Trophoblast cell (in vitro differentiated cells and primary cell): ENCODE data around the gene DEPP1.

Source experiments
- DNase-seq, 2 donors: peaks; one replicate each; pipeline ENCODE4 v3.0.0-alpha.2; 2016
- H2AFZ ChIP-seq: 2 replicates; pipeline ENCODE4 v1.6.1; 2013; ENCODE audit warnings: low read length, moderate library complexity, mild to moderate bottlenecking; ENCODE audit not compliant: insufficient read depth, poor library complexity
- H2AK5ac ChIP-seq: 2 replicates; pipeline ENCODE4 v1.6.1; 2013; ENCODE audit warnings: mild to moderate bottlenecking, low read length
- H2BK120ac ChIP-seq: 2 replicates; pipeline ENCODE4 v1.6.1; 2013; ENCODE audit warnings: low read length, mild to moderate bottlenecking, moderate library complexity; ENCODE audit not compliant: insufficient read depth, poor library complexity
- H2BK12ac ChIP-seq: 2 replicates; pipeline ENCODE4 v1.6.1; 2013; ENCODE audit warnings: mild to moderate bottlenecking, low read length, moderate library complexity
- H2BK5ac ChIP-seq: 2 replicates; pipeline ENCODE4 v1.6.1; 2013; ENCODE audit warnings: low read length, low read depth, moderate library complexity, mild to moderate bottlenecking; ENCODE audit not compliant: poor library complexity
- H3K14ac ChIP-seq: 2 replicates; pipeline ENCODE4 v1.6.1; 2013; ENCODE audit warnings: mild to moderate bottlenecking, low read length
- H3K18ac ChIP-seq: 2 replicates; pipeline ENCODE4 v1.6.1; 2013; ENCODE audit warnings: mild to moderate bottlenecking, low read length
- H3K23ac ChIP-seq: 2 replicates; pipeline ENCODE4 v1.6.1; 2013; ENCODE audit warnings: low read length
- H3K27ac ChIP-seq: 2 replicates; pipeline ENCODE4 v1.5.1; 2013; ENCODE audit warnings: low read depth, mild to moderate bottlenecking, inconsistent platforms, low read length, moderate library complexity
- H3K27me3 ChIP-seq: 2 replicates; pipeline ENCODE4 v1.6.1; 2013; ENCODE audit warnings: inconsistent platforms, mild to moderate bottlenecking, low read length, moderate library complexity; ENCODE audit not compliant: insufficient read depth
- H3K36me3 ChIP-seq, 2 experiments: 1 replicate in 1 of 2; 2 replicates in 1 of 2; pipeline ENCODE4 v1.6.1; 2013; ENCODE audit warnings: low read length in 2 of 2, mild to moderate bottlenecking in 2 of 2, moderate library complexity in 1 of 2; ENCODE audit not compliant: insufficient read depth in 2 of 2, control insufficient read depth in 1 of 2
- H3K4ac ChIP-seq: 2 replicates; pipeline ENCODE4 v1.6.1; 2013; ENCODE audit warnings: low read depth, mild to moderate bottlenecking, low read length, moderate library complexity
- H3K4me1 ChIP-seq, 2 experiments: 1 replicate in 1 of 2; 2 replicates in 1 of 2; pipeline ENCODE4 v1.6.1; 2013; ENCODE audit warnings: low read length in 2 of 2, mild to moderate bottlenecking in 2 of 2, moderate library complexity in 1 of 2; ENCODE audit not compliant: insufficient read depth in 2 of 2, control insufficient read depth in 1 of 2
- H3K4me2 ChIP-seq: 2 replicates; pipeline ENCODE4 v1.6.1; 2013; ENCODE audit warnings: inconsistent platforms, mild to moderate bottlenecking, low read length, moderate library complexity
- H3K4me3 ChIP-seq: 2 replicates; pipeline ENCODE4 v1.5.1; 2013; ENCODE audit warnings: mild to moderate bottlenecking, low read depth, low read length, inconsistent platforms
- H3K79me1 ChIP-seq: one replicate; pipeline ENCODE4 v1.6.1; 2013; ENCODE audit warnings: low read length
- H3K79me2 ChIP-seq: 2 replicates; pipeline ENCODE4 v1.6.1; 2013; ENCODE audit warnings: low read length, mild to moderate bottlenecking; ENCODE audit not compliant: control insufficient read depth, insufficient read depth, poor library complexity
- H3K9ac ChIP-seq: 2 replicates; pipeline ENCODE4 v1.6.1; 2013; ENCODE audit warnings: mild to moderate bottlenecking, low read length
- H3K9me3 ChIP-seq: 2 replicates; pipeline ENCODE4 v1.6.1; 2013; ENCODE audit warnings: low read depth, mild to moderate bottlenecking, control low read depth, inconsistent platforms, low read length; ENCODE audit not compliant: insufficient read depth
- H4K12ac ChIP-seq: 2 replicates; pipeline ENCODE4 v1.6.1; 2013; ENCODE audit warnings: low read depth, mild to moderate bottlenecking, low read length, moderate library complexity
- H4K8ac ChIP-seq: 2 replicates; pipeline ENCODE4 v1.6.1; 2013; ENCODE audit warnings: low read depth, mild to moderate bottlenecking, low read length, moderate library complexity
- H4K91ac ChIP-seq: one replicate; pipeline ENCODE4 v1.6.1; 2013; ENCODE audit warnings: low read depth, mild to moderate bottlenecking, low read length, moderate library complexity
- WGBS: extraction: QIAGEN DNeasy Blood & Tissue Kit; methylation state at CpG from one replicate; pipeline ENCODE4 v1.1.7; 2013; ENCODE audit warnings: missing lambda C conversion rate; ENCODE audit not compliant: insufficient read length, insufficient coverage; ENCODE audit errors: extremely low coverage; 5-methylcytosine and 5-hydroxymethylcytosine counted together

The DEPP1 gene

GRCh38 chr10:44927352-44927751 is 51.3 kb downstream of the DEPP1 start:
- no CpG with 5 or more reads among the region's 2 CpGs for WGBS
- Histone ChIP-seq H2BK120ac (no peak overlapping the region), H4K8ac (no peak overlapping the region), H3K4me1 (peaks cover 0 to under 1% of the 10 kb centered on the region in 2 experiments), H2AK5ac (no peak overlapping the region), H3K4me2 (no peak overlapping the region), H3K27me3 (no peaks in the 10 kb centered on the region), H3K79me2 (no peaks in the 10 kb centered on the region), H3K4me3 (no peak overlapping the region), H3K4ac (no peak overlapping the region), H2BK5ac (no peak overlapping the region), H3K9ac (no peak overlapping the region), H3K79me1 (no peaks in the 10 kb centered on the region), H3K36me3 (no peaks in the 10 kb centered on the region), H3K23ac (no peak overlapping the region), H4K12ac (no peak overlapping the region), H3K9me3 (peaks cover 3% of the 10 kb centered on the region), H2AFZ (no peak overlapping the region), H3K27ac (no peak overlapping the region), H3K14ac (no peak overlapping the region), H3K18ac (no peak overlapping the region), H2BK12ac (no peak overlapping the region), H4K91ac (no peak overlapping the region)
- DNase-seq = no peak

GRCh38 chr10:44926751-44927351 is 51.8 kb downstream of the DEPP1 start:
- Histone ChIP-seq H2AFZ (no peak overlapping the region), H3K23ac (no peak overlapping the region), H3K4me1 (no peaks in the 10 kb centered on the region), H3K27me3 (no peaks in the 10 kb centered on the region), H2AK5ac (no peak overlapping the region), H2BK120ac (no peak overlapping the region), H4K91ac (no peak overlapping the region), H3K79me1 (no peaks in the 10 kb centered on the region), H4K12ac (no peak overlapping the region), H2BK5ac (no peak overlapping the region), H3K27ac (no peak overlapping the region), H3K79me2 (no peaks in the 10 kb centered on the region), H3K4me2 (no peak overlapping the region), H4K8ac (no peak overlapping the region), H3K36me3 (no peaks in the 10 kb centered on the region), H3K18ac (no peak overlapping the region), H3K9me3 (peaks cover 3% of the 10 kb centered on the region), H3K4ac (no peak overlapping the region), H3K9ac (no peak overlapping the region), H2BK12ac (no peak overlapping the region), H3K4me3 (no peak overlapping the region), H3K14ac (no peak overlapping the region)
- DNase-seq = no peak
- WGBS = no CpG with 5 or more reads among the region's 10 CpGs
